Right atrium auricular region (tissue), 2 donors: ENCODE measurements around the gene TRUB1. TPM values are rescaled to one million over a fixed set of nuclear protein-coding genes. Genes with fewer than 3 reads are reported as not detected.
A peak's percentile ranks its signal among the peaks of the same experiment; 100 is the strongest.

Experiments
- DNase-seq: peaks from one replicate; pipeline ENCODE4 v3.0.0-alpha.2; 2019; ENCODE audit warnings: low spot score
- H3K27ac ChIP-seq, 2 donors: fragments of 200-600 bp; sonication (generic); 1 replicate in 1 of 2; 2 replicates in 1 of 2; pipeline ENCODE4 v1.5.1; 2016 to 2019
- H3K27me3 ChIP-seq, 2 donors: fragments of 200-600 bp; sonication (generic); one replicate each; pipeline versions ENCODE4 v1.5.1 to v1.6.0; 2017 to 2019
- H3K36me3 ChIP-seq: fragments of 200-600 bp; sonication (generic); one replicate; pipeline ENCODE4 v1.5.1; 2016
- H3K4me1 ChIP-seq, 2 donors: fragments of 200-600 bp; sonication (generic); one replicate each; pipeline versions ENCODE4 v1.5.1 to v1.6.0; 2017 to 2019
- H3K4me3 ChIP-seq, 2 donors: fragments of 200-600 bp; sonication (generic); 1 replicate in 1 of 2; 2 replicates in 1 of 2; pipeline ENCODE4 v1.5.1; 2017 to 2019; ENCODE audit warnings: mild to moderate bottlenecking in 1 of 2, moderate library complexity in 1 of 2
- H3K9me3 ChIP-seq, 2 donors: fragments of 200-600 bp; sonication (generic); one replicate each; pipeline ENCODE4 v1.5.1; 2019
- total RNA-seq, 2 donors: library from RNA; depleted of rRNA; stranded (reverse); fragments of >200 nt; gene quantifications; one replicate each; pipeline ENCODE4 v1.1.0, GENCODE V29; 2016
- TF ChIP-seq, protein P1 (sequence below), 2 donors: fragments of 200-600 bp; sonication (generic); IDR thresholded peaks; one replicate each; pipeline ENCODE4 v1.5.1; 2019; ENCODE audit warnings: antibody characterized with exemption in 2 of 2

The TRUB1 gene
- total RNA-seq, 2 donors from 2014 or later = 15.3 to 22.9 TPM

DNA sequence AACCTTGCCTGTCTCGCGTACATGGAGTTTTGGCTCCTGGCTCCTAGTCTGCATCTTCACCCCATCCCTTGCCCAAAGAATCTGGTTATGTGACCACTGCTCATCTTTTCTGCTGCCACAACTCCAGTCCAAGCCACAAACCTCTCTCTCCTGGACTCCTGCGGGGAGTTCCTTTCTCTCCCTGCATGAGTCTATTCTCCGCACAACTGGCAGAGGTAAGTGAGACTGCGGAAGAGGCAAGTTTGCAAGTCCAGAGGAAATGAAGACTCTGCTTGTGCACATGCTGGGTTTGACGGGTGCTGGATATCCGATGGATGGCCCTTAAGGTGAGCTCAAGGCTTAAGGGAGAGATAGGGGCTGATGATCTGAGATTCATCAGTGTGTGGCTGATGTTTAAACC is 61.0 kb downstream of the TRUB1 start:
- Histone ChIP-seq H3K4me3 (no peak overlapping the region), H3K4me1 (no peaks in the 10 kb centered on the region), H3K9me3 (no peaks in the 10 kb centered on the region), H3K27me3 (no peaks in the 10 kb centered on the region), H3K36me3 (no peaks in the 10 kb centered on the region), H3K27ac (no peak overlapping the region)
- DNase-seq = no peak
- TF ChIP-seq, protein P1, sequence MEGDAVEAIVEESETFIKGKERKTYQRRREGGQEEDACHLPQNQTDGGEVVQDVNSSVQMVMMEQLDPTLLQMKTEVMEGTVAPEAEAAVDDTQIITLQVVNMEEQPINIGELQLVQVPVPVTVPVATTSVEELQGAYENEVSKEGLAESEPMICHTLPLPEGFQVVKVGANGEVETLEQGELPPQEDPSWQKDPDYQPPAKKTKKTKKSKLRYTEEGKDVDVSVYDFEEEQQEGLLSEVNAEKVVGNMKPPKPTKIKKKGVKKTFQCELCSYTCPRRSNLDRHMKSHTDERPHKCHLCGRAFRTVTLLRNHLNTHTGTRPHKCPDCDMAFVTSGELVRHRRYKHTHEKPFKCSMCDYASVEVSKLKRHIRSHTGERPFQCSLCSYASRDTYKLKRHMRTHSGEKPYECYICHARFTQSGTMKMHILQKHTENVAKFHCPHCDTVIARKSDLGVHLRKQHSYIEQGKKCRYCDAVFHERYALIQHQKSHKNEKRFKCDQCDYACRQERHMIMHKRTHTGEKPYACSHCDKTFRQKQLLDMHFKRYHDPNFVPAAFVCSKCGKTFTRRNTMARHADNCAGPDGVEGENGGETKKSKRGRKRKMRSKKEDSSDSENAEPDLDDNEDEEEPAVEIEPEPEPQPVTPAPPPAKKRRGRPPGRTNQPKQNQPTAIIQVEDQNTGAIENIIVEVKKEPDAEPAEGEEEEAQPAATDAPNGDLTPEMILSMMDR (IDR thresholded peaks at IDR 0.05) = no peak

DNA sequence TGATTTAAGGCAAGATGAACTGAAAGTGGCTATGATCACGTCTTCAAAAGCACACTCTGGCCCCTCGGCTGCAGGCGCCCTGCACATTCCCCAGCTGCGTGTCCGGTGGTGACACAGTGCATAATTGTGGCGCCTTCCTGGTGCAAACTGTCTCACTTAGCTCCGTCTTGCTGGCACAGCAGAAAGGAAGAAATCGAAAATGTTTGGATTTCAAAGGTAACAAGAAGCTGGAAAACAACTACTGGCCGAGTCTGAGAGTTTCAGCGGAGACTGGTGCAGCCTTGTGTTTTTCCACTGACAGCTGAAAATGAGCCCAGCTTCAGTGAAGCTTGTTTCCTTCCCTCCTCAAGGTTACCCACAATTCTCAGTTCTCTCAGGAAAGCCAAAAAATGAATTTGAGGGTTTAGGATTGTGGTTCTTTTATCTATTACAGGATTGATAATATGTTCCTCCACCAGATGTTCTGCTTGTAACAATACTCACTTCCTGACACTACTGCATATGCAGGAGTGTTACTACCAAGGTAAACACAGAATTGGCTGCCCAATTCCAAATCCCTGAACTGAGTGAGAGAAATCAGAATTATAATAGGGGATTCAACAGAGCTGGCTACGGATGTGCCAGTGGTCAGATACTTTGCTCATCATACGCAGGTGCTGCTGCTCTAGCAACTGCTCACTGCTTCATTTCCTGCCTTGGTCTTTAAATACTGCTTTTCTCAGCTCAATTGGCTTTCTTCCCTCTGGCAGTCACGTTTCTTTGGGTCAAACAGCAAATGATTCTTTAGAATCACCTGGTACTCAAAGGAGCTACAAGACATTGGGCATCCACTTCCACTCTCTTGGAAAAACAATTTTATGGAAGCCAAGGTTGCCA is 63.7 kb downstream of the TRUB1 start:
- TF ChIP-seq, protein P1 (IDR thresholded peaks at IDR 0.05) = no peak
- no peak overlapping the region for H3K27ac ChIP-seq
- H3K4me1 ChIP-seq = no peaks in the 10 kb centered on the region
- no peaks in the 10 kb centered on the region for H3K36me3 ChIP-seq
- peak; percentile 59 for DNase-seq
- H3K9me3 ChIP-seq = no peaks in the 10 kb centered on the region
- H3K27me3 ChIP-seq = no peaks in the 10 kb centered on the region
- H3K4me3 ChIP-seq = peak overlapping the region in 1 of 2 donors; percentile 12

DNA sequence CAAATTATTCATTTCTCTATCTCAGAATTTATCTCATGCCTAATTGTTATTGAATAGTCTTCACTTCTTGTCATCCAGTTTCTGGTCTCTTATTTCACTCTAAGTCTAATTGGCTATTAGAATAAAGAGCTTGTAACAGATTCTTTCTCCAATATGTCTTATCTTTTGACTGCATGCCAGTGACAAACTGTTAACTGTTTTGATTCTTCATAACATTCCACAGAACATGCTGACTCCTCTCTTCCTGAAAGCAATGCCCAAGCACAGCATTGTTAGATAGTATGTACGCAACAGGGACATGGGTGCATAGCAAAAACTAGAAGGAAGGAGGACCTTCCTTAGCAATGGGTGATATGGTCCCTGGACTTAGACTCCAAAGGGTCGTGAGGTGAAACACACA is 65.4 kb downstream of the TRUB1 start:
- Histone ChIP-seq H3K27ac (no peak overlapping the region), H3K27me3 (no peaks in the 10 kb centered on the region), H3K4me1 (no peaks in the 10 kb centered on the region), H3K9me3 (no peaks in the 10 kb centered on the region), H3K36me3 (no peaks in the 10 kb centered on the region), H3K4me3 (no peak overlapping the region)
- no peak for DNase-seq
- TF ChIP-seq, protein P1 (IDR thresholded peaks at IDR 0.05) = no peak

DNA sequence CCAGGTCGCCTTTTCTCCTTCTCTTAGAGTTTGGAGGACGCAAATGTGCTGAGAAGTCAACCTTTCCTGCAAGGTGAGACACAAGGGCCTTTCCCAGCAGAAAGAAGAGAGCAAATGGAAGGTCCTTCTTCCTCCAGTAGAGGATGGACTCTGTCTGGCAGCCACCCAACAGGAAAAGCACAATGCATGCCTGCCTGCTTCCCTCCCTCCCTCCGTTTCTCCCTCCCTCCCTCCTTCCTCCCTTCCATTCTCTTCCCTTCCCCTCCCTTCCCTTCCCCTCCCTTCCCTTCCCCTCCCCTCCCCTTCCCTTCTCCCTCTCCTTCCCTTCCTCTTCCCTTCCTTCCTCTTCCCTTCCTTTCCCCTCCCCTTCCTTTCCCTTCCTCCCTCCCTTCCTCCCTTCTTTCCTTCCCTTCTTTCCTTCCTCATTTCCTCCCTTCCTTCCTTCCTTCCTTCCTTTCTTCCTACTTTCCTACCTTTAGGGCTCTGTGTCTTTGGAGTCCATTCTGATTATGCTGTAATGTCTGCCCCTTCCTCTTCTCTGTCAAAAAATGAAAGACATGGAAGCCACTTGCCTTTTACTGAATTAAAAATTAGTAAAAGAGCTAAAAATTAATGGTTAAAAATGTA is 66.4 kb downstream of the TRUB1 start:
- no peaks in the 10 kb centered on the region for H3K36me3 ChIP-seq
- DNase-seq = no peak
- no peak overlapping the region for H3K4me3 ChIP-seq
- no peaks in the 10 kb centered on the region for H3K27me3 ChIP-seq
- no peaks in the 10 kb centered on the region for H3K4me1 ChIP-seq
- H3K9me3 ChIP-seq = no peaks in the 10 kb centered on the region
- TF ChIP-seq, protein P1 (IDR thresholded peaks at IDR 0.05) = no peak
- H3K27ac ChIP-seq = no peak overlapping the region

DNA sequence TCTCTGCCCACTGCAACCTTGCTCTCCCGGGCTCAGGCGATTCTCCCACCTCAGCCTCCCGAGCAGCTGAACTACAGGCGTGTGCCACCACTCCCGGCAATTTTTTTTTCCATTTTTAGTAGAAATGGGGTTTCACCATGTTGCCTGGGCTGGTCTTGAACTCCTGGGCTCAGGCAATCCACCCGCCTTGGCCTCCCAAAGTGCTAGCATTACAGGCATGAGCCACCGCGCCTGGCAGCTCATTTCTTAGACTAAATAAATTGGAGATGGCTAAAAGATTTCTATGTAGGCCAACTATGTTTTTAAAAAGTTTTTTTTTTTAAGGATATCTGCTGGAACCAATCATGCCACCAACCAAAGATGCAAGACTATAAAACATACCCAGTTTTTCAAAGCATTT is 67.8 kb downstream of the TRUB1 start:
- TF ChIP-seq, protein P1 (IDR thresholded peaks at IDR 0.05) = no peak
- Histone ChIP-seq H3K9me3 (no peaks in the 10 kb centered on the region), H3K36me3 (no peaks in the 10 kb centered on the region), H3K27me3 (no peaks in the 10 kb centered on the region), H3K4me3 (no peak overlapping the region), H3K4me1 (no peaks in the 10 kb centered on the region), H3K27ac (no peak overlapping the region)
- DNase-seq = no peak
